ENCODE results near the gene FAR2. TPM values are rescaled to one million over a fixed set of nuclear protein-coding genes. Genes with fewer than 3 reads are reported as not detected.
"Not testable (repeated sequence)": the region's sequence is repeated elsewhere in the genome, so short reads cannot be mapped to it uniquely, and the experiment has no call there.

FAR2 gene
- total and polyA plus RNA-seq, 7 donors = 0.75 to 1.9 (median 1.6) TPM

DNA sequence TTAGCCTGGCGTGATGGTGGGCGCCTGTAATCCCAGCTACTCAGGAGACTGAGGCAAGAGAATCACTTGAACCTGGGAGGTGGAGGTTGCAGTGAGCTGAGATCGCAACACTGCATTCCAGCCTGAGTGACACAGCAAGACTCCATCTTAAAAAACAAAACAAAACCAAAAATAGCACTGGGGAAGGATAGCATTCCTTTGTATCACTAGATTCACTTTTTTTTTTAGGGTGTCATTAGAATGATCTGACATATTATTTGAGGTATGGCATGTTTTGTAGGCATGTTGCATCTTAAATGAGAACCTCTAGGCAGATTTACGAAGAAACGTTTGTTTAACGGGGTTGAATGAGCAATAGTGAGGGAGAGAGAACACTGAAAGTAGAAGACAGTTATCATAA lies 16.8 kb upstream of the FAR2 start:
- ATAC-seq = no peak

DNA sequence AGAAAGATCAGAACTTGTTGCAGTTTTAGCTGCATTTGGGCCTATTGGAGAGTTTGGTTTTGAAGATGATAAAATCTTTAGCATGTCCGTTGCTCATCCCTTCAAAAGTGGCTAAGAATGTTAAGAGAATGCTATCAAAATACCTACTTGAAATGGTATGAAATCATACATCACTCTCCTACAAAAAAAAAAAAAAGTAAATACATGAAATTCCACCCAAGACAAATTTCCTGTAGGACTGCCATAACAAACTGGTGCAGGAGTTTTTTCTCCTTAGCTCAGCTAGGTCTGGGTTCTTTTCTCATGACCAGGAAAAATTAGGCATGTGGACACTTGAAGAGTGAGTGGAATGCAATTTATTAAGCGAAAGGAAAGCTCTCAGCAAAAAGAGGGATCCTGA lies 15.9 kb upstream of the FAR2 start:
- H3K9me3 ChIP-seq = no peaks in the 10 kb centered on the region
- H3K27me3 ChIP-seq (ENCODE audit: insufficient read depth in 3 of 3, low read length in 2 of 3) = no peaks in the 10 kb centered on the region
- H3K27ac ChIP-seq = no peak overlapping the region
- TF ChIP-seq, protein P1, sequence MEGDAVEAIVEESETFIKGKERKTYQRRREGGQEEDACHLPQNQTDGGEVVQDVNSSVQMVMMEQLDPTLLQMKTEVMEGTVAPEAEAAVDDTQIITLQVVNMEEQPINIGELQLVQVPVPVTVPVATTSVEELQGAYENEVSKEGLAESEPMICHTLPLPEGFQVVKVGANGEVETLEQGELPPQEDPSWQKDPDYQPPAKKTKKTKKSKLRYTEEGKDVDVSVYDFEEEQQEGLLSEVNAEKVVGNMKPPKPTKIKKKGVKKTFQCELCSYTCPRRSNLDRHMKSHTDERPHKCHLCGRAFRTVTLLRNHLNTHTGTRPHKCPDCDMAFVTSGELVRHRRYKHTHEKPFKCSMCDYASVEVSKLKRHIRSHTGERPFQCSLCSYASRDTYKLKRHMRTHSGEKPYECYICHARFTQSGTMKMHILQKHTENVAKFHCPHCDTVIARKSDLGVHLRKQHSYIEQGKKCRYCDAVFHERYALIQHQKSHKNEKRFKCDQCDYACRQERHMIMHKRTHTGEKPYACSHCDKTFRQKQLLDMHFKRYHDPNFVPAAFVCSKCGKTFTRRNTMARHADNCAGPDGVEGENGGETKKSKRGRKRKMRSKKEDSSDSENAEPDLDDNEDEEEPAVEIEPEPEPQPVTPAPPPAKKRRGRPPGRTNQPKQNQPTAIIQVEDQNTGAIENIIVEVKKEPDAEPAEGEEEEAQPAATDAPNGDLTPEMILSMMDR (IDR thresholded peaks at IDR 0.05) = no peak
- H3K4me1 ChIP-seq = no peaks in the 10 kb centered on the region
- ATAC-seq = no peak
- 82 to 86% (median 84%) methylated on average over 2 of the region's 2 CpGs for WGBS, 3 donors
- H3K4me3 ChIP-seq = no peak overlapping the region
- no peak for DNase-seq
- intact Hi-C loops (cut with DNase I) = no loop called here
- H3K36me3 ChIP-seq (ENCODE audit: insufficient read depth in 1 of 2, low read depth in 1 of 2) = no peaks in the 10 kb centered on the region

More for the DNA sequence above, 16.8 kb upstream of the FAR2 start:
- intact Hi-C loops (cut with DNase I) = no loop called here
- TF ChIP-seq, protein P1 (IDR thresholded peaks at IDR 0.05) = no peak
- Histone ChIP-seq H3K27me3 (ENCODE audit: insufficient read depth in 3 of 3, low read length in 2 of 3) (no peaks in the 10 kb centered on the region), H3K4me1 (no peaks in the 10 kb centered on the region), H3K9me3 (no peaks in the 10 kb centered on the region), H3K36me3 (ENCODE audit: insufficient read depth in 1 of 2, low read depth in 1 of 2) (no peaks in the 10 kb centered on the region), H3K4me3 (no peak overlapping the region), H3K27ac (no peak overlapping the region)
- 86 to 96% (median 87%) methylated on average over 6 of the region's 6 CpGs for WGBS, 3 donors
- DNase-seq = no peak

DNA sequence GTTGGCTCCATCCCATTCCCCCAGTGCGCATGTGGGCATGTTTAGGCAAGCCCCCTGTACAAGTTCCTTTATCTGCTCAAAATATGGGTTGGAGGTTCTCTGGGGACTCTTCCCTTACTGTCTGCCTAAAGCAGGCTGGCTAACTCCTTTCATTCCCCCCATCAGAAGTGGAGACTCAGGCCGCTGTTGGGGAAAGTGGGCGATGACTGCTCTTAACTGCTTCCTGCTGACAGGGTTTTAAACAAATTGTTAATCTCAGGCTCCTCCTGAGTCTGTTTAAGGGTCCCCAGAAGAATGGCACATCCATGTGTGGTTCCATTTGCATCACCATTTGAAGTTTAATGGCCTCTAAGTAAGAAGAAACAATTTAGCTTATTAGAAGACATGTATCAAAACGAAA lies 15.4 kb upstream of the FAR2 start:
- no peak overlapping the region for H3K27ac ChIP-seq
- 69 to 83% (median 76%) methylated on average over 4 of the region's 4 CpGs for WGBS, 3 donors
- ATAC-seq (no peak), DNase-seq (no peak)
- H3K9me3 ChIP-seq = no peaks in the 10 kb centered on the region
- no peaks in the 10 kb centered on the region for H3K36me3 ChIP-seq (ENCODE audit: insufficient read depth in 1 of 2, low read depth in 1 of 2)
- no peaks in the 10 kb centered on the region for H3K4me1 ChIP-seq
- H3K27me3 ChIP-seq (ENCODE audit: insufficient read depth in 3 of 3, low read length in 2 of 3) = no peaks in the 10 kb centered on the region
- TF ChIP-seq, protein P1 (IDR thresholded peaks at IDR 0.05) = no peak
- no peak overlapping the region for H3K4me3 ChIP-seq
- intact Hi-C loops (cut with DNase I) = no loop called here

DNA sequence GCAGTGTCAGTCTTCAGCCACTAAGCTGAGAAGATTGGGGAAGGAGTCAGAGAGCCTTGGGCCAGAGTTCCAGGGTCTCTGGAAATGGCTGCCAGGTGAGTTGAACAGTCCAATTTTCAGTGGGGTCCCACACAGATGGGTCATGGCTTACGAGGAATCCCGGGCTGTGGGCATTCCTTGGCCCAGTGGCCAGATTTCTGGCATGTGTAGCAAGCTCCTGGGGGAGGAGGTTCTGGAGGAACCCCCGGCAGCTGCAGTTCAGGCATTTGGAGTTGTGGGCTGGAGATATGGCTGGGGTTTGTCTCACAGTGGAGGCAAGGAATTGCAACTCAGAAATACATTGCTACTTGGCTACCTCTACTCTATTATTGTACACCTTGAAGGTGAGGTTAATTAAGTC lies 10.8 kb upstream of the FAR2 start:
- H3K9me3 ChIP-seq; H3K27ac ChIP-seq; intact Hi-C loops (cut with DNase I); H3K36me3 ChIP-seq (ENCODE audit: insufficient read depth in 1 of 2, low read depth in 1 of 2); DNase-seq; ATAC-seq; H3K4me1 ChIP-seq; H3K4me3 ChIP-seq; H3K27me3 ChIP-seq (ENCODE audit: insufficient read depth in 3 of 3, low read length in 2 of 3): not testable (repeated sequence)
- 53 to 66% (median 63%) methylated on average over 3 of the region's 3 CpGs for WGBS, 3 donors

DNA sequence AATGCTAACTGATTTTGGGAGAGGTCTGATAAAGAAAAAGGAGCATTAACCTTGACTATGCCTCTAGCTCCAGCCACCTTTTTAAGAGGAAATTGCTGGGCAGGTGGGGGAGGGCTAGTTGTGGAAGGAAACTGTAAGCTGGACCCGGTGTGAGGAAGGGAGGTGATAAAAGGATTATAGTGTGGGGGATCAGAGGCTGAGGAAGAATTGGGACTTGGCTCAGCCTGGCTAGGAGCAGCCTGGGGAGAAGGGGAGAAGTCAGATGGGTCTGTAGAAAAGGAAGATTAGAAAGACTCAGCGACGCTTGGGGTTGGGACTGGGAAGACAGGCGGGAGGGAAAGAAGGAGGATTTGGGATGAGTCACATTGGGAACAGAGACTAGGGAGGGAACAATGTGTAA lies 10.2 kb upstream of the FAR2 start:
- H3K27me3 ChIP-seq (ENCODE audit: insufficient read depth in 3 of 3, low read length in 2 of 3); H3K36me3 ChIP-seq (ENCODE audit: insufficient read depth in 1 of 2, low read depth in 1 of 2); H3K4me3 ChIP-seq; DNase-seq; ATAC-seq; H3K4me1 ChIP-seq; intact Hi-C loops (cut with DNase I); H3K27ac ChIP-seq; H3K9me3 ChIP-seq: not testable (repeated sequence)
- 68 to 79% (median 71%) methylated on average over 4 of the region's 4 CpGs for WGBS, 3 donors

All from psoas muscle (tissue), 8 donors.